Upper lobe of right lung (tissue), 1 donor: ENCODE measurements around the gene MMP28. TPM values are rescaled to one million over a fixed set of nuclear protein-coding genes. Genes with fewer than 3 reads are reported as not detected.

ENCODE experiments used
- ATAC-seq: fragments of 200-7000 bp; cut with Tn5 transposase; one replicate; pipeline ENCODE4 v1.9.1; 2020; ENCODE audit warnings: mild to moderate bottlenecking, moderate library complexity
- DNase-seq: peaks from one replicate; pipeline ENCODE4 v3.0.0-alpha.2; 2020
- H3K27ac ChIP-seq: fragments of 200-600 bp; one replicate; pipeline ENCODE4 v1.8.0; 2022
- H3K27me3 ChIP-seq: fragments of 200-600 bp; one replicate; pipeline ENCODE4 v1.8.0; 2022; ENCODE audit warnings: mild to moderate bottlenecking
- H3K36me3 ChIP-seq: fragments of 200-600 bp; one replicate; pipeline ENCODE4 v1.8.0; 2022
- H3K4me1 ChIP-seq: fragments of 200-600 bp; one replicate; pipeline ENCODE4 v1.8.0; 2022
- H3K4me3 ChIP-seq: fragments of 200-600 bp; one replicate; pipeline ENCODE4 v1.8.0; 2022; ENCODE audit warnings: mild to moderate bottlenecking
- H3K9me3 ChIP-seq: fragments of 200-600 bp; one replicate; pipeline ENCODE4 v1.8.0; 2022
- CTCF ChIP-seq: fragments of 200-600 bp; IDR thresholded peaks from one replicate; pipeline ENCODE4 v1.8.0; 2022; ENCODE audit warnings: antibody characterized with exemption
- intact Hi-C: fragments of 100-400 bp; cut with DNase I; formaldehyde crosslinking; loops from one replicate; pipeline ENCODE4 v1.11.0; 2022
- total RNA-seq: library from RNA; stranded (reverse); fragmentation: NEBNext Ultra II Directional; extraction: Animal tissue kit (Norgen Biotek cat#: 25700); gene quantifications from one replicate; pipeline ENCODE4 v1.2.1, GENCODE V29; 2021
- donor health status: DM: no; HTN: yes; CAD: no; lungs with severe emphysema.

Gene MMP28
- total RNA-seq, 1 donor from 2014 or later = 55.6 TPM

GRCh38 chr17:35745246-35745645, 50.2 kb downstream of the MMP28 start:
- TF ChIP-seq CTCF = no peak
- intact Hi-C loops = loop anchor here (5.0 to 10.0 kb wide), 2 partner anchors 130 to 573 kb away; no protein-coding TSS in a partner anchor
- DNase-seq (no peak), ATAC-seq (no peak)
- H3K27ac ChIP-seq = no peak overlapping the region
- H3K9me3 ChIP-seq = no peaks in the 10 kb centered on the region
- peaks cover 61% of the 10 kb centered on the region for H3K27me3 ChIP-seq
- H3K4me1 ChIP-seq = peaks cover 12% of the 10 kb centered on the region
- no peak overlapping the region for H3K4me3 ChIP-seq
- H3K36me3 ChIP-seq = no peaks in the 10 kb centered on the region

GRCh38 chr17:35744830-35745229, 50.6 kb downstream of the MMP28 start:
- peaks cover 61% of the 10 kb centered on the region for H3K27me3 ChIP-seq
- peaks cover 8% of the 10 kb centered on the region for H3K4me1 ChIP-seq
- no peaks in the 10 kb centered on the region for H3K36me3 ChIP-seq
- ATAC-seq (no peak), DNase-seq (no peak)
- no peaks in the 10 kb centered on the region for H3K9me3 ChIP-seq
- H3K4me3 ChIP-seq = no peak overlapping the region
- TF ChIP-seq CTCF = no peak
- intact Hi-C loops = loop anchor here (5.0 to 10.0 kb wide), 2 partner anchors 130 to 573 kb away; no protein-coding TSS in a partner anchor
- H3K27ac ChIP-seq = no peak overlapping the region

GRCh38 chr17:35743626-35744328, 51.7 kb downstream of the MMP28 start:
- Histone ChIP-seq H3K27ac (no peak overlapping the region), H3K4me3 (no peak overlapping the region), H3K4me1 (peaks cover 8% of the 10 kb centered on the region), H3K27me3 (peaks cover 55% of the 10 kb centered on the region), H3K36me3 (no peaks in the 10 kb centered on the region), H3K9me3 (no peaks in the 10 kb centered on the region)
- intact Hi-C loops = loop anchor here (10.0 kb wide), 1 partner anchor 129 kb away; no protein-coding TSS in a partner anchor
- ATAC-seq = no peak
- TF ChIP-seq CTCF = no peak
- peak; percentile 20 for DNase-seq

GRCh38 chr17:35742896-35743477, 52.5 kb downstream of the MMP28 start:
- DNase-seq (peak; percentile 45), ATAC-seq (no peak)
- Histone ChIP-seq H3K4me3 (no peak overlapping the region), H3K9me3 (no peaks in the 10 kb centered on the region), H3K36me3 (no peaks in the 10 kb centered on the region), H3K27me3 (peaks cover 47% of the 10 kb centered on the region), H3K27ac (no peak overlapping the region), H3K4me1 (peaks cover 8% of the 10 kb centered on the region)
- TF ChIP-seq CTCF = no peak
- intact Hi-C loops = loop anchor here (10.0 kb wide), 1 partner anchor 128 kb away; no protein-coding TSS in a partner anchor

- no peak for ATAC-seq
- Histone ChIP-seq H3K9me3 (no peaks in the 10 kb centered on the region), H3K4me3 (no peak overlapping the region), H3K36me3 (no peaks in the 10 kb centered on the region), H3K27me3 (peaks cover 44% of the 10 kb centered on the region), H3K27ac (no peak overlapping the region), H3K4me1 (peaks cover 8% of the 10 kb centered on the region)
- intact Hi-C loops = loop anchor here (10.0 kb wide), 1 partner anchor 128 kb away; no protein-coding TSS in a partner anchor
- TF ChIP-seq CTCF = no peak
- DNase-seq = no peak
These were observed 52.9 kb downstream of the MMP28 start for GRCh38 chr17:35742496-35742895.
